Measurements from ENCODE around the gene SMG1. TPM values are rescaled to one million over a fixed set of nuclear protein-coding genes. Genes with fewer than 3 reads are reported as not detected.
"Not testable (repeated sequence)": the region's sequence is repeated elsewhere in the genome, so short reads cannot be mapped to it uniquely, and the experiment has no call there.

The SMG1 gene
- total RNA-seq, 4 donors from 2014 or later = 55.3 to 142 (median 88.9) TPM

- TF ChIP-seq, protein P1, sequence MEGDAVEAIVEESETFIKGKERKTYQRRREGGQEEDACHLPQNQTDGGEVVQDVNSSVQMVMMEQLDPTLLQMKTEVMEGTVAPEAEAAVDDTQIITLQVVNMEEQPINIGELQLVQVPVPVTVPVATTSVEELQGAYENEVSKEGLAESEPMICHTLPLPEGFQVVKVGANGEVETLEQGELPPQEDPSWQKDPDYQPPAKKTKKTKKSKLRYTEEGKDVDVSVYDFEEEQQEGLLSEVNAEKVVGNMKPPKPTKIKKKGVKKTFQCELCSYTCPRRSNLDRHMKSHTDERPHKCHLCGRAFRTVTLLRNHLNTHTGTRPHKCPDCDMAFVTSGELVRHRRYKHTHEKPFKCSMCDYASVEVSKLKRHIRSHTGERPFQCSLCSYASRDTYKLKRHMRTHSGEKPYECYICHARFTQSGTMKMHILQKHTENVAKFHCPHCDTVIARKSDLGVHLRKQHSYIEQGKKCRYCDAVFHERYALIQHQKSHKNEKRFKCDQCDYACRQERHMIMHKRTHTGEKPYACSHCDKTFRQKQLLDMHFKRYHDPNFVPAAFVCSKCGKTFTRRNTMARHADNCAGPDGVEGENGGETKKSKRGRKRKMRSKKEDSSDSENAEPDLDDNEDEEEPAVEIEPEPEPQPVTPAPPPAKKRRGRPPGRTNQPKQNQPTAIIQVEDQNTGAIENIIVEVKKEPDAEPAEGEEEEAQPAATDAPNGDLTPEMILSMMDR (IDR thresholded peaks at IDR 0.05) = no peak
- no peak for TF ChIP-seq POLR2A (IDR thresholded peaks at IDR 0.05)
- Histone ChIP-seq H3K4me3 (no peak overlapping the region), H3K27me3 (no peaks in the 10 kb centered on the region), H3K36me3 (no peaks in the 10 kb centered on the region), H3K4me1 (no peaks in the 10 kb centered on the region), H3K9me3 (no peaks in the 10 kb centered on the region), H3K27ac (peak overlapping the region; percentile 46 to 51)
- intact Hi-C loops (cut with DNase I; ENCODE audit: low total_unique reads) = no loop called here
- no peak for DNase-seq
These were observed 6.2 kb upstream of the SMG1 start for GRCh38 chr16:18932243-18932987.

DNA sequence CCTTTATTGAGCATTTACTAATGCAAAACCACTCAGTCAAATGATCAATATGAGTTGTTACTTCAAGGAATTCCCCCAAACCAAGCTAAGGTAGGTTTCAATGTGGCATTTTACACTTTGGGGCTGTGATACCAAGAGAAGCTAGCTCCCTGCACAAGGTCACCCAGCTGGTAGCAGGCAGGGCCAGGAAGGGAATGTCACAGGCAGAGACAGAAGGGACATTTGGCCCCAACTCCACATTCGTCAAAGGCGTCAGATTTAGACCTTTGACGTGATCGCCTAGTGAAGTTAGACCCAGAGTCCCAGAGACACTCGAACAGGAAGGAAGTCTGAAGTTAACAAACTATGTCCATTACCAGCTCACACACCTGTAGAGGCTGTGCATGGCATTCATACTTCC is 5.5 kb upstream of the SMG1 start:
- Histone ChIP-seq H3K4me3 (no peak overlapping the region), H3K27ac (no peak overlapping the region), H3K4me1 (no peaks in the 10 kb centered on the region), H3K9me3 (no peaks in the 10 kb centered on the region), H3K27me3 (no peaks in the 10 kb centered on the region), H3K36me3 (no peaks in the 10 kb centered on the region)
- intact Hi-C loops (cut with DNase I; ENCODE audit: low total_unique reads) = no loop called here
- TF ChIP-seq, protein P1 (IDR thresholded peaks at IDR 0.05) = no peak
- no peak for TF ChIP-seq POLR2A (IDR thresholded peaks at IDR 0.05)
- DNase-seq = no peak

DNA sequence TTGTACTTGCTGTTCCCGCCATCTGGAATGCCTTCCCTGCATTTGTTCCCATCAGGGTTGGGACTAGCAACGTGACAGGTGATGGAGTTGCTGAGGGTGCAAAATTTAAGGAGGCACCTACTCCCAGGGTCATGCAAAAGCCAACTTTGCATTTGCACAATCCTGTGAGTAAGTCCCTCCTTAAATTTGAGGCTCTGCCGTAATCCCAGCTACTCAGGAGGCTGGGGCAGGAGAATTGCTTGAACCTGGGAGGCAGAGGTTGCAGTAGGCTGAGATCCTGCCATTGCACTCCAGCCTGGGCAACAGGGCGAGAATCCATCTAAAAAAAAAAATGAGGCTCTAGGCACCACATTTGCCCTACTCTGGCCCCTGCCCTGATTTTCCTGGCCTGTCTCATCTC is 3.9 kb upstream of the SMG1 start:
- H3K4me1 ChIP-seq; H3K36me3 ChIP-seq; intact Hi-C loops (cut with DNase I; ENCODE audit: low total_unique reads); H3K27me3 ChIP-seq; H3K27ac ChIP-seq; DNase-seq; H3K4me3 ChIP-seq; H3K9me3 ChIP-seq: not testable (repeated sequence)

- DNase-seq; H3K36me3 ChIP-seq; H3K4me1 ChIP-seq; intact Hi-C loops (cut with DNase I; ENCODE audit: low total_unique reads); H3K27ac ChIP-seq; H3K9me3 ChIP-seq; H3K4me3 ChIP-seq; H3K27me3 ChIP-seq: not testable (repeated sequence)
These were observed 1.9 kb upstream of the SMG1 start for GRCh38 chr16:18928073-18928472.

GRCh38 chr16:18925215-18925985 is 808 bp downstream of the SMG1 start:
- H3K36me3 ChIP-seq; intact Hi-C loops (cut with DNase I; ENCODE audit: low total_unique reads); H3K4me1 ChIP-seq; H3K27me3 ChIP-seq; H3K9me3 ChIP-seq: not testable (repeated sequence)
- peak overlapping the region; percentile 86 to 93 for H3K27ac ChIP-seq
- peak overlapping the region; percentile 78 to 83 for H3K4me3 ChIP-seq
- DNase-seq = peak in 1 of 2 donors; percentile 34

DNA sequence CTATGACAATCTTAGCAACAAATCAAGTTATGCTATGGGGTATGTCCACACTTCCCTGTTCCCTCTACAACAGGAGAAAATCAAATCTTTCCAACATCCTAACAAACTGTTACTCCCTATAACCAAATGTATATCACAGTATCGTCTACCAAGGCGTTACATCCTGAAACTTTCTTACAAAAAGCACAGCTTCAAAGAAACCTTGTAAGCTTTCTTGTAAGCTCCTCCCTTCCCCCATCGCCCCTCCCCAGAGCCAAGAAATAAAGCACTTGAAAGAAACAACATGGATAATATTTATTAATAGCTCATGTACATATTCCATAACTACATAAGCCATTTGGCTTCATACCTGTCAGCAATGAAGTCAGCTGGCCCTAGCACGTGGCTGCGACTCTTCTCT is 2.3 kb downstream of the SMG1 start:
- H3K36me3 ChIP-seq; DNase-seq; H3K4me3 ChIP-seq; intact Hi-C loops (cut with DNase I; ENCODE audit: low total_unique reads); H3K9me3 ChIP-seq; H3K4me1 ChIP-seq; H3K27ac ChIP-seq; H3K27me3 ChIP-seq: not testable (repeated sequence)

DNA sequence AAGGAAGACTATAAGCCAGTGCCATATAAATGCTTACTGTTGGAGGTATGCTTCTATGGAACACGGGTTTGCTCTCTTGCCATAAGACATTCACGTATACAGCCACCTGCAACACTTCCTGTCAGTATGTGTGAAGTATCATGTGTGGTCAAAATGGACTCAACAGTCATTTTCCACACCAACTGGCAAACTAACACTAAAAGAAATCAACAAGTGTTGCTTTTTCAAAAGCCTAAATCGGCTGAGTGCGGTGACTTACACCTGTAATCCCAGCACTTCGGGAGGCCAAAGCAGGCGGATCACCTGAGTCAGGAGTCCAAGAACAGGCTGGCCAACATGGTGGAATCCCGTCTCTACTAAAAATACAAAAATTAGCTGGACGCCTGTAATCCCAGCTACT is 3.1 kb downstream of the SMG1 start:
- intact Hi-C loops (cut with DNase I; ENCODE audit: low total_unique reads); H3K36me3 ChIP-seq; DNase-seq: not testable (repeated sequence)

DNA sequence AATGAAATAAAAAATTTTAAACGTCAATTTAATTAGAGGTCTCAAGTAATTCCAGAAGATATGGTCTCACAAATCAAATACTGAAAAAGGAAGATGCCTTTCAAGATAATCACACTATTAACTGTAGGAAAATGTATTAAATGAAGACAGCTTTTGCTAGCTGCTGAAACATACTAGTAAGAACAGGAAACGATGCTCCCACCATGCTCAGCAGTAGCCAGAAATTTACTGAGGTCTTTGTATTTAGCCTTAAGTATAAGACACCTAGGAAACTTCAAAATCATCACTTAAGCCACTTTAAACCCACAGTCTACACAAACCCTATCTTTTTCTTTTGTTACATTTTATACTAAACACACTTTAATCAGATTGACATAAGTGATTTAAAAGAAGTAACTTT is 16.6 kb downstream of the SMG1 start:
- DNase-seq; H3K4me1 ChIP-seq; intact Hi-C loops (cut with DNase I; ENCODE audit: low total_unique reads); H3K9me3 ChIP-seq; H3K27ac ChIP-seq; H3K36me3 ChIP-seq; H3K27me3 ChIP-seq; H3K4me3 ChIP-seq: not testable (repeated sequence)

More for the DNA sequence above, 3.1 kb downstream of the SMG1 start:
- not testable (repeated sequence) for H3K27me3 ChIP-seq, H3K9me3 ChIP-seq, H3K4me1 ChIP-seq, H3K4me3 ChIP-seq, H3K27ac ChIP-seq

- H3K4me1 ChIP-seq; intact Hi-C loops (cut with DNase I; ENCODE audit: low total_unique reads); H3K9me3 ChIP-seq; H3K36me3 ChIP-seq; H3K4me3 ChIP-seq; H3K27ac ChIP-seq; H3K27me3 ChIP-seq; DNase-seq: not testable (repeated sequence)
These were observed 17.5 kb downstream of the SMG1 start for GRCh38 chr16:18908716-18909115.

DNA sequence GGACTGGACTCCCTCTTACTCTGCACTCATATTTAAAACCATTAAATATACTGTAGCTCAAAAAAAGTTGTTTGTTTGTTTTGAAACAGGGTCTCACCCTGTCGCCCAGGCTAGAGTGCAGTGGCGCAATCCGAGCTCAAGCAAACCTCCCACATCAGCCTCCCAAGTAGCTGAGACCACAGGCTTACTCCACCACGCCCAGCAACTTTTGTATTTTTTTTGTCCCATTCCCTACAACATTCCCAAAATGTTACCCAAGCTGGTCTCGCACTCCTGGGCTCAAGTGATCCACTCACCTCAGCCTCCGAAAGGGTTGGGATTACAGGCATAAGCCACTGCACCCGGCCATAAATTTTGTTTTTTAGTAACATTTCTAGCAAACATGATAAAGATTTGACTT is 23.4 kb downstream of the SMG1 start:
- intact Hi-C loops (cut with DNase I; ENCODE audit: low total_unique reads); H3K27me3 ChIP-seq; H3K36me3 ChIP-seq; H3K9me3 ChIP-seq; H3K4me1 ChIP-seq; H3K27ac ChIP-seq; H3K4me3 ChIP-seq; DNase-seq: not testable (repeated sequence)

GRCh38 chr16:18902044-18902443 is 24.2 kb downstream of the SMG1 start:
- H3K9me3 ChIP-seq; H3K27ac ChIP-seq; intact Hi-C loops (cut with DNase I; ENCODE audit: low total_unique reads): not testable (repeated sequence)

More at GRCh38 chr16:18902044-18902443, 24.2 kb downstream of the SMG1 start:
- not testable (repeated sequence) for H3K4me1 ChIP-seq, H3K36me3 ChIP-seq, H3K4me3 ChIP-seq, DNase-seq, H3K27me3 ChIP-seq

Measured in uterus (tissue), 4 donors.